Epidermal melanocyte (primary cell): ENCODE measurements around the gene FMNL3.
"Not testable (repeated sequence)": the region's sequence is repeated elsewhere in the genome, so short reads cannot be mapped to it uniquely, and the experiment has no call there.

Experiments used
- DNase-seq: peaks from one replicate; pipeline ENCODE4 v3.0.0; 2011; ENCODE audit warnings: low spot score; ENCODE audit not compliant: insufficient read length

Gene FMNL3

GRCh38 chr12:49605539-49605938 lies 101.7 kb downstream of the FMNL3 start, which contains the start of gene FAM186B:
Gene FAM186B, minus strand, starts transcription at chr12:49605639. Its CDS starts 162 bp downstream, at chr12:49605477.
- DNase-seq: not testable (repeated sequence)

GRCh38 chr12:49604856-49605255 lies 102.3 kb downstream of the FMNL3 start:
- DNase-seq: no peak

GRCh38 chr12:49603721-49604120 lies 103.5 kb downstream of the FMNL3 start:
- no peak for DNase-seq

- no peak for DNase-seq
Measured at GRCh38 chr12:49599961-49600360, 107.2 kb downstream of the FMNL3 start.

GRCh38 chr12:49598527-49598926 lies 108.7 kb downstream of the FMNL3 start:
- no peak for DNase-seq

GRCh38 chr12:49588721-49589516 lies 118.3 kb downstream of the FMNL3 start:
- DNase-seq: no peak

- no peak for DNase-seq
Measured at GRCh38 chr12:49588281-49588680, 118.9 kb downstream of the FMNL3 start.

GRCh38 chr12:49587174-49587908 lies 119.9 kb downstream of the FMNL3 start:
- no peak for DNase-seq
